ENCODE measurements around the gene LAPTM4A. TPM values are rescaled to one million over a fixed set of nuclear protein-coding genes. Genes with fewer than 3 reads are reported as not detected.

Gene LAPTM4A
- total RNA-seq, 1 experiment from 2014 or later = 131 TPM

DNA sequence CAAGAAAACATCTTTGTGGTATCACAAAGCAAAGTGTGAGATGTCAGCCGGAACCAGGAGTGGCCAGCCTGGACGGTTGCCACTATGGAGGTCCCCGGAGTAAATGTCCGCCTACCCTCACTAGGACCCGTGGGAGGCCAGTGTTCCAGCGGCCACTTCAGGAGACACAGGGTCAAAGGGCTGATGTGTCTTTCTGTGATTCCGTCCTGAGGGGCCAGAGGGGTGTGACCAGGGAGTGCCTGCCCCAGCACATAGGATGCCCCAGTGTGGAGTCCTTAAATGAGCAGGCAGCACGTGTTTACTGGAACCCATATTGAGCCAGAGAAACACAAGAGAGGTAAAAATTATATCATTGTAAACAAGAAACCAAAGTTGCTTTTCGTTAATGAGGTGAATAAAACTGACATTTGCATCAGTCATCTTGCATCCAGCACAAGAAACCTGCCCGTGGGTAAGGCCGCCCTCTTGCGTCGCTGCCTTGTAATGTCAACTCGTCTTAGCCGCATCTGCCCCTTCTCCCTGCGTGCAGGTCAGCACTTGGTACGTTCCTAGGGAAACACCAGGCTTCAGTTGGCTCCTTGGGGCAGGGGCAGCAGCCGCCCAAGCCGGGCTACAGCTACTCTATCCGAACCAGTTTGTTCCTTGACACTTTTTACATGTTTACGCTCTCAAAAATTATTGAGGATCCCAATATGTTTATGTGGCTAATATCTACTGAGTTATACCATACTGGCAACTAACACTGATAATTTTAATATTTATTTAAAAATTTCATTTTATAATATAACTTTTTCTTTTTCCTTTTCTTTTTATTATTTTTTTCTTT is 46.7 kb upstream of the LAPTM4A start:
- Histone ChIP-seq H4K20me1 (ENCODE audit: control insufficient read depth, insufficient read depth, insufficient read length) (no peaks in the 10 kb centered on the region), H3K79me2 (ENCODE audit: insufficient read depth, low read length) (no peaks in the 10 kb centered on the region), H3K4me1 (ENCODE audit: insufficient read depth, low read length) (no peaks in the 10 kb centered on the region; the same call in 1 of the 2 replicates), H3K27me3 (ENCODE audit: insufficient read depth, low read length) (no peaks in the 10 kb centered on the region), H3K56ac (ENCODE audit: insufficient read length, low read depth, low read length) (no peak overlapping the region), H2BK120ac (ENCODE audit: low read depth, low read length, poor library complexity, severe bottlenecking) (no peak overlapping the region), H2AK5ac (ENCODE audit: insufficient read length, low read length) (no peak overlapping the region), H2BK5ac (ENCODE audit: insufficient read length, low read length) (no peak overlapping the region), H3K18ac (ENCODE audit: insufficient read length, low read depth, low read length) (no peak overlapping the region), H2BK20ac (ENCODE audit: low read depth, low read length, poor library complexity, severe bottlenecking) (no peak overlapping the region), H3K27ac (ENCODE audit: insufficient read length, low read depth, low read length) (no peak overlapping the region), H2BK15ac (ENCODE audit: low read depth, low read length) (no peak overlapping the region), H3K79me1 (ENCODE audit: insufficient read depth, low read depth, low read length, poor library complexity, severe bottlenecking) (no peaks in the 10 kb centered on the region), H3K9ac (ENCODE audit: extremely low read depth, insufficient read length, low read length) (no peak overlapping the region), H3T11ph (ENCODE audit: low read length) (no peak overlapping the region), H3K4me2 (ENCODE audit: insufficient read depth, insufficient read length, low read length) (no peak overlapping the region), H3K23ac (ENCODE audit: insufficient read length, low read depth, low read length) (no peak overlapping the region), H4K5ac (ENCODE audit: insufficient read length, low read depth, low read length) (no peak overlapping the region), H3K9me3 (ENCODE audit: control insufficient read depth, low read depth, low read length) (no peaks in the 10 kb centered on the region), H4K91ac (ENCODE audit: insufficient read length, low read depth, low read length) (no peak overlapping the region), H3K14ac (ENCODE audit: insufficient read depth, low read length) (no peak overlapping the region), H4K8ac (replicated peaks; ENCODE audit: insufficient read length, low read depth, low read length) (no peak overlapping the region), H2BK12ac (ENCODE audit: insufficient read length, low read depth, low read length) (no peak overlapping the region), H3K4ac (ENCODE audit: low read depth, low read length) (no peak overlapping the region), H3K23me2 (ENCODE audit: insufficient read length, low read depth, low read length, poor library complexity, severe bottlenecking) (no peaks in the 10 kb centered on the region), H2AFZ (ENCODE audit: low read length) (no peak overlapping the region)
- no peak overlapping the region for H3K27ac Mint-ChIP-seq
- no peaks in the 10 kb centered on the region; the same call in 1 of the 2 replicates for H3K27me3 Mint-ChIP-seq (ENCODE audit: low read depth)
- peaks cover 17 to 18% of the 10 kb centered on the region in 2 experiments for H3K4me1 Mint-ChIP-seq
- TF ChIP-seq, protein P1, sequence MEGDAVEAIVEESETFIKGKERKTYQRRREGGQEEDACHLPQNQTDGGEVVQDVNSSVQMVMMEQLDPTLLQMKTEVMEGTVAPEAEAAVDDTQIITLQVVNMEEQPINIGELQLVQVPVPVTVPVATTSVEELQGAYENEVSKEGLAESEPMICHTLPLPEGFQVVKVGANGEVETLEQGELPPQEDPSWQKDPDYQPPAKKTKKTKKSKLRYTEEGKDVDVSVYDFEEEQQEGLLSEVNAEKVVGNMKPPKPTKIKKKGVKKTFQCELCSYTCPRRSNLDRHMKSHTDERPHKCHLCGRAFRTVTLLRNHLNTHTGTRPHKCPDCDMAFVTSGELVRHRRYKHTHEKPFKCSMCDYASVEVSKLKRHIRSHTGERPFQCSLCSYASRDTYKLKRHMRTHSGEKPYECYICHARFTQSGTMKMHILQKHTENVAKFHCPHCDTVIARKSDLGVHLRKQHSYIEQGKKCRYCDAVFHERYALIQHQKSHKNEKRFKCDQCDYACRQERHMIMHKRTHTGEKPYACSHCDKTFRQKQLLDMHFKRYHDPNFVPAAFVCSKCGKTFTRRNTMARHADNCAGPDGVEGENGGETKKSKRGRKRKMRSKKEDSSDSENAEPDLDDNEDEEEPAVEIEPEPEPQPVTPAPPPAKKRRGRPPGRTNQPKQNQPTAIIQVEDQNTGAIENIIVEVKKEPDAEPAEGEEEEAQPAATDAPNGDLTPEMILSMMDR (conservative IDR thresholded peaks at IDR 0.05) = peak; percentile 94
- H3K9me3 Mint-ChIP-seq = peaks cover 4 to 7% of the 10 kb centered on the region in 2 experiments; a peak in 3 of 5 replicates
- no peaks in the 10 kb centered on the region; a peak in 2 of 7 replicates for H3K36me3 Mint-ChIP-seq (ENCODE audit: insufficient read depth in 1 of 3, low read depth in 3 of 3)
- H3K4me3 Mint-ChIP-seq = peak overlapping the region; percentile 11; a peak in 2 of 5 replicates
- WGBS (ENCODE audit: extremely low coverage, insufficient read length, low lambda C conversion rate) = no CpG with 5 or more reads among the region's 21 CpGs
- DNase-seq = peak; percentile 93

Data from H9 (cell line).